OCI-LY3 (cell line): ENCODE data around the gene TMEM11.

ENCODE experiments used
- CTCF ChIP-seq: fragments of 200-600, 300-600 bp; sonication (generic); IDR thresholded peaks from 2 replicates; pipeline ENCODE4 v1.5.1; 2014; ENCODE audit warnings: antibody characterized with exemption, low read length, low read depth
- EZH2phosphoT487 ChIP-seq: fragments of 200-600 bp; shearing (Covaris generic); IDR thresholded peaks from 2 replicates; pipeline ENCODE4 v1.6.1; 2018; ENCODE audit warnings: antibody characterized with exemption, mixed run types, low read depth

GRCh38 chr17:21251337-21252010 lies 37.5 kb upstream of the TMEM11 start:
- TF ChIP-seq CTCF (no peak), EZH2phosphoT487 (no peak)
